Keratinocyte (primary cell): Measurements from ENCODE around the gene CTDSPL. TPM values are rescaled to one million over a fixed set of nuclear protein-coding genes. Genes with fewer than 3 reads are reported as not detected.

Experiments
- DNase-seq: peaks from one replicate; pipeline ENCODE4 v3.0.0-alpha.2; 2011; ENCODE audit warnings: low read depth, missing footprints, low spot score
- FAIRE-seq: peaks from 2 replicates; lab custom pipeline; 2011; peaks lifted over from hg19 to GRCh38; lab: Jason Lieb, UNC
- H2AFZ ChIP-seq: 2 replicates; pipeline ENCODE4 v1.6.0; 2012; ENCODE audit warnings: low read length, control low read depth, inconsistent platforms; ENCODE audit not compliant: control insufficient read depth
- H3K27ac ChIP-seq: 2 replicates; pipeline ENCODE4 v1.5.1; 2011; ENCODE audit warnings: low read length; ENCODE audit not compliant: control insufficient read depth, insufficient read depth
- H3K27me3 ChIP-seq: 3 replicates; pipeline ENCODE4 v1.6.0; 2011; ENCODE audit warnings: low read length; ENCODE audit not compliant: control insufficient read depth, insufficient read depth; ENCODE audit errors: extremely low read depth
- H3K36me3 ChIP-seq, 2 experiments: 2 replicates in 1 of 2; 3 replicates in 1 of 2; pipeline ENCODE4 v1.5.1; 2011; ENCODE audit warnings: low read length in 2 of 2, mild to moderate bottlenecking in 1 of 2; ENCODE audit not compliant: control insufficient read depth in 2 of 2, insufficient read depth in 2 of 2; ENCODE audit errors: extremely low read depth in 1 of 2
- H3K4me1 ChIP-seq: 3 replicates; pipeline ENCODE4 v1.5.1; 2011; ENCODE audit warnings: low read length; ENCODE audit not compliant: control insufficient read depth, insufficient read depth; ENCODE audit errors: extremely low read depth
- H3K4me2 ChIP-seq: 3 replicates; pipeline ENCODE4 v1.6.0; 2011; ENCODE audit warnings: low read depth, low read length; ENCODE audit not compliant: control insufficient read depth, insufficient read depth; ENCODE audit errors: extremely low read depth
- H3K4me3 ChIP-seq, 3 experiments: fragments of 200-600 bp in 1 of 3; sonication (generic) in 1 of 3; 2 replicates in 2 of 3; 3 replicates in 1 of 3; pipeline ENCODE4 v1.5.1; 2011 to 2016; ENCODE audit warnings: low read length in 3 of 3, mild to moderate bottlenecking in 3 of 3, control low read depth in 2 of 3, inconsistent platforms in 1 of 3, low read depth in 1 of 3, mixed read lengths in 1 of 3, mixed run types in 1 of 3, moderate library complexity in 1 of 3; ENCODE audit not compliant: control insufficient read depth in 2 of 3, insufficient read depth in 2 of 3; ENCODE audit errors: extremely low read depth in 1 of 3
- H3K79me2 ChIP-seq: 2 replicates; pipeline ENCODE4 v1.6.0; 2012; ENCODE audit warnings: low read length; ENCODE audit not compliant: control insufficient read depth, insufficient read depth
- H3K9ac ChIP-seq: 3 replicates; pipeline ENCODE4 v1.6.0; 2011; ENCODE audit warnings: low read length; ENCODE audit not compliant: control insufficient read depth, insufficient read depth; ENCODE audit errors: extremely low read depth
- H3K9me1 ChIP-seq: 3 replicates; pipeline ENCODE4 v1.6.0; 2011; ENCODE audit warnings: low read length; ENCODE audit not compliant: control insufficient read depth, insufficient read depth; ENCODE audit errors: extremely low read depth
- H3K9me3 ChIP-seq: 2 replicates; pipeline ENCODE4 v1.5.1; 2012; ENCODE audit warnings: low read depth, low read length; ENCODE audit not compliant: control insufficient read depth
- H4K20me1 ChIP-seq: 3 replicates; pipeline ENCODE4 v1.6.0; 2011; ENCODE audit warnings: low read length; ENCODE audit not compliant: control insufficient read depth, insufficient read depth; ENCODE audit errors: extremely low read depth
- CTCF ChIP-seq, 3 experiments: IDR thresholded peaks in 1 of 3; conservative IDR thresholded peaks in 1 of 3; optimal IDR thresholded peaks in 1 of 3; 2 replicates in 2 of 3; 3 replicates in 1 of 3; pipeline versions ENCODE3 to v1.5.1; 2011; ENCODE audit warnings: low read length in 3 of 3, mild to moderate bottlenecking in 3 of 3, moderate library complexity in 2 of 3, control low read depth in 1 of 3, inconsistent platforms in 1 of 3; ENCODE audit not compliant: insufficient read depth in 2 of 3; ENCODE audit errors: extremely low read depth in 1 of 3
- EZH2 ChIP-seq: IDR thresholded peaks from one replicate; pipeline ENCODE4 v1.6.1; 2012; ENCODE audit warnings: inconsistent platforms, mild to moderate bottlenecking, low read length, moderate library complexity
- dilution Hi-C: fragments of 300-500 bp; cut with MboI; formaldehyde crosslinking; loops from one replicate; pipeline ENCODE4 v1.7.0; 2020; ENCODE audit warnings: low sequenced_read_pairs; ENCODE audit not compliant: extremely low pct_ligation_motif_present
- polyA plus RNA-seq, 5 experiments: library from polyadenylated mRNA; depleted of rRNA in 3 of 5; stranded (reverse) in 3 of 5; stranded (forward) in 1 of 5; unstranded in 1 of 5; fragments of >200 nt; gene quantifications; 1 replicate in 1 of 5; 2 replicates in 3 of 5; 3 replicates in 1 of 5; pipeline versions ENCODE4 v1.2.1 to v1.2.3, GENCODE V29; 2011 to 2012; ENCODE audit warnings: missing spikeins in 2 of 5, low read depth in 1 of 5, low replicate concordance in 1 of 5

Gene CTDSPL
- polyA plus RNA-seq, 1 donor (not counting 4 experiments of a cell fraction or from before 2014, with no cell fraction given) = 83.2 TPM

GRCh38 chr3:38016410-38016809 lies 154.7 kb downstream of the CTDSPL start:
- H3K9ac ChIP-seq = no peak overlapping the region
- no peak overlapping the region for H2AFZ ChIP-seq
- no peaks in the 10 kb centered on the region for H3K4me1 ChIP-seq
- H3K79me2 ChIP-seq = no peaks in the 10 kb centered on the region
- H3K4me3 ChIP-seq = no peak overlapping the region
- H3K4me2 ChIP-seq = no peak overlapping the region
- no peaks in the 10 kb centered on the region for H3K9me1 ChIP-seq
- DNase-seq (no peak), FAIRE-seq (no peak)
- H4K20me1 ChIP-seq = no peaks in the 10 kb centered on the region
- no peak overlapping the region for H3K27ac ChIP-seq
- no peaks in the 10 kb centered on the region for H3K27me3 ChIP-seq
- no peak for TF ChIP-seq CTCF (optimal IDR thresholded peaks at IDR 0.05 in 1 of 3, IDR thresholded peaks at IDR 0.05 in 1 of 3, conservative IDR thresholded peaks at IDR 0.05 in 1 of 3; ENCODE audit: extremely low read depth in 1 of 3, insufficient read depth in 2 of 3, low read length in 3 of 3)
- no peak for TF ChIP-seq EZH2
- H3K9me3 ChIP-seq = peaks cover 4% of the 10 kb centered on the region
- peaks cover 13 to 27% of the 10 kb centered on the region in 2 experiments for H3K36me3 ChIP-seq
- dilution Hi-C loops = no loop called here

- no peak overlapping the region for H2AFZ ChIP-seq
- peaks cover 4% of the 10 kb centered on the region for H3K9me3 ChIP-seq
- no peak for DNase-seq
- dilution Hi-C loops = no loop called here
- no peak for FAIRE-seq
- no peaks in the 10 kb centered on the region for H4K20me1 ChIP-seq
- no peak overlapping the region for H3K27ac ChIP-seq
- no peak for TF ChIP-seq CTCF (optimal IDR thresholded peaks at IDR 0.05 in 1 of 3, IDR thresholded peaks at IDR 0.05 in 1 of 3, conservative IDR thresholded peaks at IDR 0.05 in 1 of 3; ENCODE audit: extremely low read depth in 1 of 3, insufficient read depth in 2 of 3, low read length in 3 of 3)
- no peak for TF ChIP-seq EZH2
- no peaks in the 10 kb centered on the region for H3K27me3 ChIP-seq
- H3K9me1 ChIP-seq = no peaks in the 10 kb centered on the region
- H3K36me3 ChIP-seq = peaks cover 13 to 27% of the 10 kb centered on the region in 2 experiments
- no peak overlapping the region for H3K4me3 ChIP-seq
- no peak overlapping the region for H3K9ac ChIP-seq
- H3K4me1 ChIP-seq = no peaks in the 10 kb centered on the region
- no peak overlapping the region for H3K4me2 ChIP-seq
- no peaks in the 10 kb centered on the region for H3K79me2 ChIP-seq
Measured at GRCh38 chr3:38016847-38017444, 155.3 kb downstream of the CTDSPL start.
